NCI-H2081 (cell line): ENCODE results near the gene XRCC3.

Experiments used
- DNase-seq, 2 experiments: peaks; one replicate each; lab custom pipeline; 2025; lab: John Stamatoyannopoulos, UW

Gene XRCC3

DNA sequence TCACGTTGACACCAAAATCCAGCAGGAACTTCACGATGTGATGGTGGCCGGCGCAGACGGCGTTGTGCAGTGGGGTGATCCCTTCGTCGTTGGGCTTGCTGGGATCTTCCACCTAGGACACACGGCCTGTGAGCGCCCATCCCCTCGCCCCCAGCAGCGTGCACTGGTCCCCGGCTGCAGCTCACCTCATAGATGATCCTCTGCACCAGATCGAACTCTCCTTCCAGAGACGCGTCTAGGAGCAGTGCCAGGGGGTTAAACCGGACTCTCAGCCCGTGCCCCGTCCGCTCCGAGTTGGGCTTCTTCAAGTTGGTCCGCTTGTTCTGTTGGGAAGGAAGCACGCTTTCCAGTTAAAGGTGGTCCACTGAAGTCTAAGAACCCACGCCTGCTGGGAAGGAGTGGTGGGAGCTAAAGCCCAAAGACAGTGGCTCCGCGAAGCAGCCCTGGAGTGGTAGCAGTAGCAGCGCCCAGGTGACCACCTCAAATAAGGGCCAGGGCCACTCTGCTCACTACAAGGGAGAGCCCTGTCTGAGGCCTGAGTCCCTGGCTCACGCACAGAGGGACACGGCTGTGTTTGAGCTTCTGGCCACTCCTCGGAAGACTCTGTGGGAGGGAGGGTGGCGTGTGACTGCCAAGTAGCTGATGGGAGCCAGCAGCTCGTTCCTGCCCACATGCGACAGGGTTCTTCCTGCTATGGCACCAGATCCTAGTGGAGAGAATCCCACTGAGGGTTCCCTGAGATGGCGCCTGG, 23.6 kb upstream of the XRCC3 start:
- no peak for DNase-seq

DNA sequence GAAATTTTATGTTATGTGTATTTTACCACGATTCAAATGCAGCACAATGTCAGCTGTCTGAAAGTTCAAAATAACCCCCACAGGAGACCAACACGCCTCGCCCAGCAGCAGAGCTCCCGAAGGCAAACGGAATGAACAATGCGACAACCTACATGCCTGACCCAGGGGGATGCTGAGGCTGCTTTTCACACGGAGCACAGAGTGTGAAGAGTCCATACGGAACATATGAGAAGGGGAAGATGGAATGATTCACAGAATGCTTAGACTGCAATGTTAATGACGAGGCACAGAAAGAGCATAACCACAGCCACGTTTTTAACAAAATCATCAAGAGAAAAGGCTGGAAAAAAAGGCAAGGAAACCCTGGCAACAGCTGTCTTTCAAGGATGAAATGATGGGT, 22.9 kb upstream of the XRCC3 start:
- no peak for DNase-seq

DNA sequence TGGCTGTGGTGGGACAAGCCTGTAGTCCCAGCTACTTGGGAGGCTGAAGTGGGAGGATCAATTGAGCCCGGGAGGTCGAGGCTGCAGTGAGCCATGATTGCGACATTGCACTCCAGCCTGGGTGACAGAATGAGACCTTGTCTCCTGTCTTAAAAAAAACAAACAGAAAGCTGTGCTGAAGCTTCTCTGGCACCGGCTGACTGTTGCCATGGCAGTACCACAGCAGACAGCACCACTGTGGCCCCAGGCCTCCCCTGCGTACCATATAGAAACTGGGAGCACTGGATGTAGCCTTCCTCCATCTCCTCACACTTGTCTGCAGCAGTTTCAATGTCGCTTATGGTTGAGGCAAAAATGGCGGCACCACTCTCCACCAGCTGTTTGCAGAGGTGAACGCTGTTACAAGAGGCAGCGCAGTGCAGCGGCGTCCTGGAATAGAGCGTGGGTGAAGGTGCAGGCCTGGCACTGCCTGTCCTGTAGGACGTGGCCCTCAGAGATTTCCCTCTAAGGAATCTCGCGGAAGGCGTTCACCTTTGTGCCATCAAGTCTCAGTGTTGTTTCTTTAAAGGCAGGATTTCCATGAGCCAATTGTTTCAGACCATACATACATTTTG, 22.3 kb upstream of the XRCC3 start:
- DNase-seq: no peak

DNA sequence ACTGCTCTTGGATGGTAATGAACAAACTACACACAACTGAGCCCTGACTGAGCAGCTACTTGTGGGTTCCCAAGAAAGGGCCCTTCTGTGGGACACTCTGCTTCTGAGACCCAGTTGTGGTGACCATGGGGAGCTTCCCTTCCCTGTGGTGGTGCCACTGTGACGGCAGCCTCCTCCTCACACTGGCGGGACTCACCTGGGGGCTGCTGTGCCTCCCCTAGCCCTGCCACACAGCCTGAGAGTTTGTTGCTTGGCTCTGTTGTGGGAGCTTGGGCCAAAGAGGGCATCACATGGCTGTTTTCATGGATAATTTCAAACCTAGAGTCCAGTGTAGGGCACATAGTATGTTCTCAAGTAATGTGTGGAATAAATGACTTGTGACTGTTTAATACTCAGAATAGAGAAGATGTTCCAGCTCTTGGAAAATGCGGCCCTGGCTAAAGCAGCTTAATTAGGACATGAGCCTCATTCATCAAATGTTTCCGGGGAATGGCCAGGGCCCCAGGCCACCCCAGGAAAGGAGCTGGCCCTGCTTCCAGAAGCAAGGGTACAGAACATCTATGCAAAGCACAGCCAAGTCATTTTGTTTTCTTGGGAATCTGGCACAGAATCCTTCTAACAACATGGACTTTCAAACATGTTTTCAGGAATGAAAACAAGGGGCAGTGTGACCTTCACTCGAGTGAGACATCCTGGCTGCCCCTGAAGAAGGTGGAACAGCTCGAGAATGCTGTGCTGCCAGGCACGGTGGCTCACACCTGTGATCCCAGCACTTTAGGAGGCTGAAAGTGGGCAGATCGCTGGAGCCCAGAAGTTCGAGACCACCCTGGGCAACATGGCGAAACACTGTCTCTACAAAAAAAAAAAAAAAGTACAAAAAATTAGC, 21.5 kb upstream of the XRCC3 start:
- DNase-seq: no peak

GRCh38 chr14:103735815-103736545, 20.7 kb upstream of the XRCC3 start:
- no peak for DNase-seq

DNA sequence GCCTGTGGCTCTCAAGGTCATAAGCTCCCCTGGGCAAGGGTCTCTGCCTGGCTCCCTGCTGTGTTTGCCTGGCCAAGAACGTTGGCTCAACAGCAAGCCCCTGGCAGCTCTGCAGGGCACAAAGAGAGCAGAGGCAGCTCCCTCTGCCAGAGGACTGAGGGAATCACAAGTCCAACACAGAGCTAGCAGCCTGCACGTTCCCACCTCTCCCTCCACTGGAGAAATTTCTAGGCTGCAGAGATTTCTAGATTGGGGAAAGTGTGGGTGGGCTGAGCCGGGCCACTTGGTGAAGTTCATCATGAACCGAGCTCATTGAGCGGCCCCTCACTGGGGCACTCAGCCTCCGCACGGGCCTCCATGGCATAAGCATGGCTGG, 20.2 kb upstream of the XRCC3 start:
- DNase-seq: no peak

DNA sequence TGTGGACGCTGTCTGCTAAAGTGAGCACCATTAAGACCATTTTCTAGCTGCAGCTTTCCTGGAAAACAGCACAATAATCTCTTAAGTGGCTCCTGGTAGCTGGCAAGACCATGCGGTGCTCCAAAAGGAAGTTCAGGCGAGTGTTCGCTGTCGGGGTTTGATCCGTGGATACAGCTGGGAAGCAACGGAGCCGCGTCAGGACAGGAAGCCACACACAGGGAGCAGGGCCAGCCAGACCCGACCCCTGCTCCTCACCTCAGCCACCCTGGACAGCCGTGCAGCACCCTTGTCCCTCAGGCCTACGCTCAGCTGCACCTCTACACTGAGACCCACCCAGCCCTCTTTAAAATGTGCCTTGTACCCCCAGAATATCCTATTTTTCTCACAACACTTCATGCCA, 19.8 kb upstream of the XRCC3 start:
- DNase-seq: no peak

DNA sequence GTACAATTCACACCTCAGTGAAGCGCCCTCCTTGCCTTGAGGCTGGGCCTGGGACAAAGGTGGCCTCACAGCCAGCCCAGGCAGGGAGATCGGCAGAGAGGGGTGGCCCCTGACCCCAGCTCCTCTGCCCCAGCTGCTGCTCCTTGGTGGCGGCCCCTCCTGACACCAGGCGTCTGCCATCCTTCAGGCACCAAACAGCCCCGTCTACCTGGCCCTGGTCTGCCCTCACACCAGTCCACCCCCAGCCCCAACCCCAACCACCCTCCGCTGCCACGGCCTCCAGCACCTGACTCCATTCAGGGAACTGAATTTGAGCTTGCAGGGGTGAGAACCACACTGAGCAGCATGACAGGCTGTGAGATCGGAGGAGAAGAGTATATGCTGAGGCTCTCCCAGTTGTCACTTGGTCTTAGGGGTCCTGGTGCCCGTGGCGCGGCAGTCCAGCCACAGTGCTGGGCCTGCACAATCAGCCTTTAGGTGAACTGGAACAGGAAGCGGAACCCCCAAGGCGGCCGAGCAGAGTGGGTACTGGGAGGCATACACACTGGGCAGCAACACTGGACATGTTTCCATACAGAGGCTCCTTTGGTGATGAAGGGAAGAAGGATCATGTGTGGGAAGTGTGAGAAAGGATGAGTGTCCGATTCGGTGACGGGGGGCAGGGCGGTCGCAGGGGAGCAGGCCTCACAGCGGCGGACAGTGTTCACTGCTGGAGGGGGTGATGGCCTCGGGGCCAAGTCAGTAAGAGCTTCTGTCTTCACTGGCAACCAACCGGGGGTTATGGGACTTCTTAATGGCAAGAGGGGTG, 19.0 kb upstream of the XRCC3 start:
- DNase-seq: no peak

DNA sequence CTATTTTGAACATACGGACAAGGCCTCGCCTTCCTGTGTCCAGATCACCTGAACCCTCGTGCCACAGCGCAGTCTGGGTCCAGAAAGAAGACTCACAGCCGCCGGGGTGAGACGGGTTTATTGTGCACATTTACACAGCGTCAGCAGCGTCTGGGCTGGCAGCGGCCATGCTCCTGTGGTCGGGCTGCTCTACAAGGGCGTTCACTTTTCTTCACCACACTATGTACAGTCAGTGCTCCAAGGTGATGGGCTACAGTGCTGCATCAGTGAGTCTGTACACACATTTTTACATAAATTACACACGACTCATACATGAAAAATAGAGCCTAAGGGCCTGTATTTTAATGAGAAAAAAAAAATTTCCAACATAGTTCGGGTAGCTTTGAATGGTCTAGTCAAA, 18.4 kb upstream of the XRCC3 start:
- no peak for DNase-seq

- no peak for DNase-seq
Observed at GRCh38 chr14:103732868-103733620, 17.8 kb upstream of the XRCC3 start.

DNA sequence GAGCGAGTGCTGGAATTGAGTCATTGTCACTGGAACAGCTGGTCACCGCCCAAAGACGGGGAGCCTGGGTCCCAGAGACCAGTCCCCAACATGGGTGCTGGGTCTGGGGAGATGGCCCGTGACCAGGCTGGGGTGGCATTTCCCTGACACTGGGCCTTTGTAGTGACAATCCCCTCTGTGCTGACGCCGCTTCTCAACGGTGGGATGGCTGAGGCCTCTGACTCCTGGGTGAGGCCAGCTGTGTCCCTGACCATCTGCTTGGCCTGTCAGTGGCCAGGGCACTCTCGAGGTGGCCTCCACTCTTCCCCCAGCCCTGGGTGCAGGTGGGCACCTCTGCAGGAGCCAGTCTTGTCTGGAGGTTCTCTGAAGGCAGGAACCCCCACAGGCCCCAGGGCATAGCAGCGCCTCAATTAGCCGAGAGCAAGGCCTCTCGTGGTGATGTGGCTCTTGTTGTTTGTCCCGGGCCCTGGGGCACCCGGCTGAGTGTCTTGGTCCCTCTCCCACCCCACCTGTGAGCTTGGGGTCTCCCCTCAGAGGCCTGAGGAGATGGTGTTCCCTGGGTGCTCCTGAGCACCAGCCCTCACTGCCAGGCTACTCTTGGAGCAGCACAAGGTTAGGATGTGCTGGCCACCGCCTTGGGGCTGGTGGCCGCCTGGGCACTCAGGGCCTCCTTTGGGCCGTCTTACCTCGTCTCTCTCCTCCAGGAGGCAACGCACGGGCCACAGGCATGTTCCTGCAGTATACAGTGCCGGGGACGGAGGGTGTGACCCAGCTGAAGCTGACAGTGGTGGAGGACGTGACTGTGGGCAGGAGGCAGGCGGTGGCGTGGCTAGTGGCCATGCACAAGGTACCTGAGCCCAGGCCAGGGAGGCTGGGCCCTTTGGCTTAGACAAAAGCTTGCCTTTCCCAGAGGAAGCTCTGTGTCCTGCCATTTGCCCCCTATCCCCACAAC, 16.9 kb upstream of the XRCC3 start:
- DNase-seq: no peak

GRCh38 chr14:103731481-103731880, 16.2 kb upstream of the XRCC3 start:
- no peak for DNase-seq

GRCh38 chr14:103730490-103731035, 15.3 kb upstream of the XRCC3 start:
- DNase-seq: no peak

GRCh38 chr14:103729496-103730448, 14.5 kb upstream of the XRCC3 start:
- peak in 1 of 2 experiments; percentile 54 for DNase-seq

- DNase-seq: no peak
Observed at GRCh38 chr14:103728721-103729120, 13.5 kb upstream of the XRCC3 start.

GRCh38 chr14:103728141-103728540, 12.9 kb upstream of the XRCC3 start:
- DNase-seq: no peak

DNA sequence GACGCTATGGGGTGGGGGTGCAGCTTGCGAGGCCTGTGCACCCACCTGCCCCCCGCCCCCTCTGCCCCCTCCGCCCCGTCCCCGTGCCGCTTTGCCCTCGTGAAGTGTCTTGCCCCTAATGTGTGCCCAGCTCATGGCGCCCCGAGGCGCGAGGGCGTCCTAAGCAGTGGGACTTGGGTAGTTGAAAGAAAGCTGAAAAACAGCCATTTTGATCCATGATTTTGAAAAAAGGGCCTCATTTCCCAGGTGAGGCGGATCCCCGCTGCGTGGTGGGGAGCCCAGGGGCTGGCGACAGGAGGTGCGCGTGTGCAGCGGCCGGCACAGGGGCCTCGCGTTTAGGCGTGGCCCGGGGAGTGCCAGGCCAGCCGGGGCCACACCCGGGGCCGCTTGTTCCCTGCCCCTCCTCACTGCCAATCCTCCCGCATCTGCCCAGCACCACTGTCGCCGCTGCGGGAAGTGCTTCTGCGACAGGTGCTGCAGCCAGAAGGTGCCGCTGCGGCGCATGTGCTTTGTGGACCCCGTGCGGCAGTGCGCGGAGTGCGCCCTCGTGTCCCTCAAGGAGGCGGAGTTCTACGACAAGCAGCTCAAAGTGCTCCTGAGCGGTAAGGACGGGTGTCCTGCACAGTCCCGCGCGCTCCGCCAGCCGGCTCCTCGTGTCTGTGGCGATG, 12.2 kb upstream of the XRCC3 start:
- DNase-seq: no peak
